Suprapubic skin (tissue), 4 donors: ENCODE measurements around the gene TTLL5.

ENCODE experiments used
- EP300 ChIP-seq: sonication (generic); formaldehyde crosslinking; IDR thresholded peaks from one replicate; pipeline ENCODE4 v1.6.1; 2017; ENCODE audit warnings: antibody characterized with exemption
- POLR2A ChIP-seq, 2 donors: fragments of 450-650 bp; IDR thresholded peaks; one replicate each; pipeline ENCODE4 v1.6.1; 2017; ENCODE audit warnings: antibody characterized with exemption in 2 of 2, mild to moderate bottlenecking in 2 of 2, moderate library complexity in 2 of 2
- POLR2AphosphoS5 ChIP-seq, 3 donors: sonication (generic); formaldehyde crosslinking; IDR thresholded peaks; one replicate each; pipeline ENCODE4 v1.6.1; 2017; ENCODE audit warnings: antibody characterized with exemption in 3 of 3
- TF ChIP-seq, protein P1 (sequence below), 2 donors: fragments of 200-600 bp in 1 of 2; fragments of 450-650 bp in 1 of 2; sonication (generic) in 1 of 2; IDR thresholded peaks; one replicate each; pipeline ENCODE4 v1.5.1; 2016 to 2019; ENCODE audit warnings: antibody characterized with exemption in 2 of 2, mild to moderate bottlenecking in 1 of 2, moderate library complexity in 1 of 2

DNA sequence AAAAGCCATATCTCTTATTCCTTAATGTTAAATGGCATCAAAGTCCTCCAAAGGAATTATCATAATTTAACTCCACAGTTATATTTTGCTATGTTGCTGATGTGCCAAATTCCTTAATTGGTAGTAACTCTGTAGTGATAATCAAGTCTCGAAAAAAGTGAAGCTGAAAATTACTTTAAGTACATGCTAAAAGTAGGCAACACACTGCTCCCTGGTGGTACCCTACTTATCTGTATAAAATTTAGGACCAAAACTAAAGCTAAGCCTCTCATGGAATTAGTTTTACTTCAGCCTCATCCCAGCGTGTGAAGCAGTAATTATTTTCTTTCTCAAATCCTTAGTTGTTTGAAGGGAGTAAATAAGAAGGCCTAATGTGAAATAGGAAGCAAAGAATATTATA is 132.8 kb downstream of the TTLL5 start:
- TF ChIP-seq POLR2AphosphoS5 (IDR thresholded peaks at IDR 0.05) (no peak), POLR2A (IDR thresholded peaks at IDR 0.05) (no peak), EP300 (no peak)
- TF ChIP-seq, protein P1, sequence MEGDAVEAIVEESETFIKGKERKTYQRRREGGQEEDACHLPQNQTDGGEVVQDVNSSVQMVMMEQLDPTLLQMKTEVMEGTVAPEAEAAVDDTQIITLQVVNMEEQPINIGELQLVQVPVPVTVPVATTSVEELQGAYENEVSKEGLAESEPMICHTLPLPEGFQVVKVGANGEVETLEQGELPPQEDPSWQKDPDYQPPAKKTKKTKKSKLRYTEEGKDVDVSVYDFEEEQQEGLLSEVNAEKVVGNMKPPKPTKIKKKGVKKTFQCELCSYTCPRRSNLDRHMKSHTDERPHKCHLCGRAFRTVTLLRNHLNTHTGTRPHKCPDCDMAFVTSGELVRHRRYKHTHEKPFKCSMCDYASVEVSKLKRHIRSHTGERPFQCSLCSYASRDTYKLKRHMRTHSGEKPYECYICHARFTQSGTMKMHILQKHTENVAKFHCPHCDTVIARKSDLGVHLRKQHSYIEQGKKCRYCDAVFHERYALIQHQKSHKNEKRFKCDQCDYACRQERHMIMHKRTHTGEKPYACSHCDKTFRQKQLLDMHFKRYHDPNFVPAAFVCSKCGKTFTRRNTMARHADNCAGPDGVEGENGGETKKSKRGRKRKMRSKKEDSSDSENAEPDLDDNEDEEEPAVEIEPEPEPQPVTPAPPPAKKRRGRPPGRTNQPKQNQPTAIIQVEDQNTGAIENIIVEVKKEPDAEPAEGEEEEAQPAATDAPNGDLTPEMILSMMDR (IDR thresholded peaks at IDR 0.05), result no peak
